Epithelial cell of proximal tubule (primary cell): ENCODE data around the gene AMPH. TPM values are rescaled to one million over a fixed set of nuclear protein-coding genes. Genes with fewer than 3 reads are reported as not detected.
"Not testable (repeated sequence)": the region's sequence is repeated elsewhere in the genome, so short reads cannot be mapped to it uniquely, and the experiment has no call there.

ENCODE experiments used
- DNase-seq: peaks from one replicate; pipeline ENCODE4 v3.0.0-alpha.2; 2011; ENCODE audit warnings: low read depth
- H3K4me3 ChIP-seq: 2 replicates; pipeline ENCODE4 v1.5.1; 2011; ENCODE audit warnings: low read depth, mild to moderate bottlenecking, low read length
- total RNA-seq: library from RNA; depleted of rRNA; stranded (reverse); fragments of >200 nt; gene quantifications from 2 replicates; pipeline ENCODE4 v1.2.3, GENCODE V29; 2015
- TF ChIP-seq, protein P1 (sequence below): conservative IDR thresholded peaks from 2 replicates; pipeline ENCODE4 v1.5.1; 2012; ENCODE audit warnings: low read depth, mild to moderate bottlenecking, low read length

AMPH gene
- total RNA-seq, 1 donor from 2014 or later = 0.06 TPM

GRCh38 chr7:38373155-38373554, 258.0 kb downstream of the AMPH start:
- TF ChIP-seq, protein P1, sequence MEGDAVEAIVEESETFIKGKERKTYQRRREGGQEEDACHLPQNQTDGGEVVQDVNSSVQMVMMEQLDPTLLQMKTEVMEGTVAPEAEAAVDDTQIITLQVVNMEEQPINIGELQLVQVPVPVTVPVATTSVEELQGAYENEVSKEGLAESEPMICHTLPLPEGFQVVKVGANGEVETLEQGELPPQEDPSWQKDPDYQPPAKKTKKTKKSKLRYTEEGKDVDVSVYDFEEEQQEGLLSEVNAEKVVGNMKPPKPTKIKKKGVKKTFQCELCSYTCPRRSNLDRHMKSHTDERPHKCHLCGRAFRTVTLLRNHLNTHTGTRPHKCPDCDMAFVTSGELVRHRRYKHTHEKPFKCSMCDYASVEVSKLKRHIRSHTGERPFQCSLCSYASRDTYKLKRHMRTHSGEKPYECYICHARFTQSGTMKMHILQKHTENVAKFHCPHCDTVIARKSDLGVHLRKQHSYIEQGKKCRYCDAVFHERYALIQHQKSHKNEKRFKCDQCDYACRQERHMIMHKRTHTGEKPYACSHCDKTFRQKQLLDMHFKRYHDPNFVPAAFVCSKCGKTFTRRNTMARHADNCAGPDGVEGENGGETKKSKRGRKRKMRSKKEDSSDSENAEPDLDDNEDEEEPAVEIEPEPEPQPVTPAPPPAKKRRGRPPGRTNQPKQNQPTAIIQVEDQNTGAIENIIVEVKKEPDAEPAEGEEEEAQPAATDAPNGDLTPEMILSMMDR = no peak
- H3K4me3 ChIP-seq = no peak overlapping the region
- no peak for DNase-seq

- no peak for DNase-seq
- TF ChIP-seq, protein P1 = no peak
- H3K4me3 ChIP-seq = no peak overlapping the region
Observed at GRCh38 chr7:38372290-38372689, 258.9 kb downstream of the AMPH start.

DNA sequence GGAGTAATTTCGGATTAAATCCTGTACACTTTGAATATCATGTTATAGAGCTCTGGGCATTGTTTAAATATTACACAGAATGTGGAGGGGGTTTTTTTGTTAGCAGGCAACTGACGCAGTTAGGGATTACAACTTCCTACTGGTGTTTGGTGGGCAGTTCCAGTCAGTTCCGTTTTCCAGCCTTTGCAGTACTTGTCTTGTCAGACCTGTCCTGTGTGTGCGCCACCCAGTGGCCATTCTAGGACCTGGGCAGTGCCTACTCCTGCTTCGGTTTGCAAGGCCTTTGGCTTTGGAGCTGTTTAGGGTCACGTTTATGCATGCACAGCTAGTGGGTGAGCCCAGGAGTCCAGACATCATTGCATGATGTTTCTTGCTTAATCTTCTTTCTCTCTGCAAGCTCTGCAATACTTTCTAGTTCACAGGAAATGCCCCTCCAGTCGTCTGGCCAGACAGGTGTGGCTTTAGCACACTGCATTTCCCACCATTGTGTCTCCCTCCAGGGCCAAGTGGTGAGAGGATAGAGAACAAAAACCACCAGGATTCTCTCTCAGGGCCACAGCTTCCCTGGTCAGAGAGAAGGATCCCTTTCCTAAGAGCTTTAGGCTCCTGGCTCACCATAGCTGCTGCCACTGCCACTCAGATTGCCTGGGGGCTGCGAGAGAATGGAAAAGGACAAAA, 261.2 kb downstream of the AMPH start:
- DNase-seq = peak; percentile 33
- no peak overlapping the region for H3K4me3 ChIP-seq
- TF ChIP-seq, protein P1 = peak; percentile 97

- TF ChIP-seq, protein P1 = peak; percentile 84
- DNase-seq = no peak
Observed at GRCh38 chr7:38368191-38368605, 263.0 kb downstream of the AMPH start.

GRCh38 chr7:38367301-38367890, 263.8 kb downstream of the AMPH start:
- TF ChIP-seq, protein P1 = no peak
- no peak for DNase-seq
- H3K4me3 ChIP-seq = no peak overlapping the region

More at GRCh38 chr7:38368191-38368605, 263.0 kb downstream of the AMPH start:
- no peak overlapping the region for H3K4me3 ChIP-seq

GRCh38 chr7:38363379-38363778, 267.8 kb downstream of the AMPH start:
- not testable (repeated sequence) for DNase-seq, H3K4me3 ChIP-seq
- TF ChIP-seq, protein P1 = peak; percentile 59

DNA sequence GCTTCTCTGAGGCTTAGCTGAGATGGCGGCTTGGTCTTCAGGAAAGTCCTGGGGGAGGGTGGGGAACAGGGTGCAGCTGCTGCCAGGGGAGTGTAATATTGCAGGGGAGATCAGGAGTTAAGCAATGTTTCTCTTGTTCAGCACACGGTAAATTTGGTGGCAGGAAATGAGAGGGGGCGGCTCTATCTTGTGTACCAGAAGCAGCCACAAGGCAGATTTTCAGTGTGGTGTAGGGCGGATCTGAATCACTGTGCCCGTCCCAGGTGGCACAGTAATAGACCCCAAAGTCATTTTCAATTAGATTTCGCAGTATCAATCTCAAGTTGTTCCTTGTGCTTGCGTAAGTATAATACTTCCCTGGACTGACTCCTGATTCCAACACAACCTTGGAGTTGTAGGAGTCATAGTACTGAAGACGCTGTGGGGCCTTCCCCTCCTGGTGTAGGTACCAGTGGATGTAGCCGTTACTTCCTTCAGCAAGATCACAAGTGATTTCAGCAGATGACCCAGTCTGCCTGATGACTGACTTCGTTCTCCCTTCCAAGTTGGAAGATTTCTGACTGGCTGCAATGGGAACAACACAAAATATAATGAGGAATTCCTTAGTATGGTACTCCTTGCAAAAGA, 268.4 kb downstream of the AMPH start:
- H3K4me3 ChIP-seq, DNase-seq: not testable (repeated sequence)
